Measurements from ENCODE around the gene LINC00632. TPM values are rescaled to one million over a fixed set of nuclear protein-coding genes. Genes with fewer than 3 reads are reported as not detected.
"Not testable (repeated sequence)": the region's sequence is repeated elsewhere in the genome, so short reads cannot be mapped to it uniquely, and the experiment has no call there.

LINC00632 gene
- total RNA-seq, 2 experiments from 2014 or later = 0.41 to 0.43 TPM

DNA sequence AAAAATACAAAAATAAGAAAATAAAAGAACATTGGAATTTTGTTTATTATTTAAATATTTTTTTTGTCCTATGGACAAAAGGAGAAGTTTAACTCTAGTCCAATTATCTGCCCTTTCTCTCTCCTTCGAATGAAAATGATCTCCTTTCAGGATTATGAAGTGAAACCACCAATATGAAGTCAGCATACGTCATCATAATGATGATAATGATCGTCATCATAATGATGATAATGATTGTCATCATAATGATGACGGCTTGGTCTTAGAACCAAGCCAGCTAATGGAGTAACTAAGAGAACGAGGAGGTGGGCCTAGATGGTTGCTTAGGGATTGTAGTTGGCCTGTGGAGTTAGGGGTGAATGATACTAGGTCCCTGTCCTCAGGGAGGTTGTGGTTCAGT is 21.9 kb upstream of the LINC00632 start:
- intact Hi-C loops (cut with micrococcal nuclease) = no loop called here
- H3K27ac Mint-ChIP-seq = no peak overlapping the region
- H3K9me3 Mint-ChIP-seq = no peaks in the 10 kb centered on the region
- ATAC-seq (no peak), DNase-seq (no peak)
- TF ChIP-seq, protein P1, sequence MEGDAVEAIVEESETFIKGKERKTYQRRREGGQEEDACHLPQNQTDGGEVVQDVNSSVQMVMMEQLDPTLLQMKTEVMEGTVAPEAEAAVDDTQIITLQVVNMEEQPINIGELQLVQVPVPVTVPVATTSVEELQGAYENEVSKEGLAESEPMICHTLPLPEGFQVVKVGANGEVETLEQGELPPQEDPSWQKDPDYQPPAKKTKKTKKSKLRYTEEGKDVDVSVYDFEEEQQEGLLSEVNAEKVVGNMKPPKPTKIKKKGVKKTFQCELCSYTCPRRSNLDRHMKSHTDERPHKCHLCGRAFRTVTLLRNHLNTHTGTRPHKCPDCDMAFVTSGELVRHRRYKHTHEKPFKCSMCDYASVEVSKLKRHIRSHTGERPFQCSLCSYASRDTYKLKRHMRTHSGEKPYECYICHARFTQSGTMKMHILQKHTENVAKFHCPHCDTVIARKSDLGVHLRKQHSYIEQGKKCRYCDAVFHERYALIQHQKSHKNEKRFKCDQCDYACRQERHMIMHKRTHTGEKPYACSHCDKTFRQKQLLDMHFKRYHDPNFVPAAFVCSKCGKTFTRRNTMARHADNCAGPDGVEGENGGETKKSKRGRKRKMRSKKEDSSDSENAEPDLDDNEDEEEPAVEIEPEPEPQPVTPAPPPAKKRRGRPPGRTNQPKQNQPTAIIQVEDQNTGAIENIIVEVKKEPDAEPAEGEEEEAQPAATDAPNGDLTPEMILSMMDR (IDR thresholded peaks at IDR 0.05) = no peak
- no peaks in the 10 kb centered on the region for H3K36me3 Mint-ChIP-seq (ENCODE audit: low read depth)
- H3K4me3 Mint-ChIP-seq = no peak overlapping the region
- H3K27me3 Mint-ChIP-seq = no peaks in the 10 kb centered on the region
- ChIA-PET POLR2A (no interaction called here), CTCF (no interaction called here)
- H3K4me1 Mint-ChIP-seq (ENCODE audit: low read depth) = no peaks in the 10 kb centered on the region

DNA sequence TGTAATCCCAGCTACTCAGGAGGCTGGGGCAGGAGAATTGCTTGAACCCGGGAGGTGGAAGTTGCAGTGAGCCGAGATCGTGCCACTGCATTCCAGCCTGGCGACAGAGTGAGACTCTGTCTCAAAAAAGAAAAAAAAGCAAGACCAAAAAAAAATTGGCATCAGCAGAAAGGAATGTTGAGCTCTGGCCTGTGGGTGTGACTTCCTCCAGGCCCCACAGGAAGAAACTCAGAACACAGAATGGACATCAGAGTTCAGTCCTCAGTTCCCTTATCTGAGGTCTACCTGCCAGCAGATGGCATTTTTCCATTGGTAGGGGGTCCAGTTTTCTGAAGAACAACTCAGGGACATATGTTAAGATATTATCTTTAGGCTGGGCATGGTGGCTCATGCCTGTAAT is 18.0 kb upstream of the LINC00632 start:
- H3K4me3 Mint-ChIP-seq; POLR2A ChIA-PET; intact Hi-C loops (cut with micrococcal nuclease); CTCF ChIA-PET; DNase-seq; H3K27ac Mint-ChIP-seq; H3K9me3 Mint-ChIP-seq; ATAC-seq; H3K4me1 Mint-ChIP-seq (ENCODE audit: low read depth); H3K27me3 Mint-ChIP-seq; H3K36me3 Mint-ChIP-seq (ENCODE audit: low read depth): not testable (repeated sequence)

DNA sequence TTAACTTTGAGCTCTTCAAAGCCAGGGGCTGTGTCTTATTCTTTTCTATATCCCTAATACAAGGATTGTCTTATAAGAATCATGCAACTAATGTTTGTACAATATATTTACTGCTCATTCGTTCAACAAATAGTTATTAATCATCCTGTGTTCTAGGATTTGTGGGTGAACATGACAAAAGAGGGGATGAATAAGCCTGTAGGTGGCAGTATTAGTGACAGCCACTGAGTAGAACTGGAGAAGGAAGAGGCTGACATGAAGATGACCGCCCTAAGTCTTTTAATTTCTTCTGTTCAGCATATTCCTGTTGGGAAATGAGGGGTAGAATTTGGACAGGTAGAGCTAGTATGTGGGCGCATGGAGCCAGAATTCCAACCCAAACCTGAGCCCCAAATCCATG is 11.9 kb upstream of the LINC00632 start:
- Mint-ChIP-seq H3K4me3 (no peak overlapping the region), H3K27ac (no peak overlapping the region), H3K36me3 (ENCODE audit: low read depth) (no peaks in the 10 kb centered on the region), H3K4me1 (ENCODE audit: low read depth) (no peaks in the 10 kb centered on the region), H3K27me3 (no peaks in the 10 kb centered on the region), H3K9me3 (no peaks in the 10 kb centered on the region)
- intact Hi-C loops (cut with micrococcal nuclease) = no loop called here
- ATAC-seq (no peak), DNase-seq (no peak)
- TF ChIP-seq, protein P1 (IDR thresholded peaks at IDR 0.05) = no peak
- CTCF ChIA-PET = no interaction called here
- POLR2A ChIA-PET = no interaction called here

DNA sequence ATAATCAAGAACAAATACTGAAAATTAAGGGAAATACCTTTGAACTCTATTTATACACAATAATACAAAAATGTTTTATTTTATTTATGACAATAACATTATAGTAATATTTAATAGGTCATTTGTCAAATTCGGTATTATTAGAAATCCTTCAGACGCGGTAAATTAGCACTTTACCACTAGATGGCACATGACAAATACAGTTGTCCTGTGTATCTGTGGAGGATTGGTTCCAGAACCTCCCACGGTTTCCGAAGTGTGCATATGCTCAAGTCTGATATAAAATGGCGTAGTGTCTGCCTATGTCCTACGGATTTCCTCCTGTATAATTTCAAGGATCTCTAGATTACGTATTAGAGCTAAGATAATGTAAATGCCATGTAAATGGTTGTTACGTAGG is 8.1 kb upstream of the LINC00632 start:
- ATAC-seq (peak; percentile 66), DNase-seq (peak; percentile 12)

DNA sequence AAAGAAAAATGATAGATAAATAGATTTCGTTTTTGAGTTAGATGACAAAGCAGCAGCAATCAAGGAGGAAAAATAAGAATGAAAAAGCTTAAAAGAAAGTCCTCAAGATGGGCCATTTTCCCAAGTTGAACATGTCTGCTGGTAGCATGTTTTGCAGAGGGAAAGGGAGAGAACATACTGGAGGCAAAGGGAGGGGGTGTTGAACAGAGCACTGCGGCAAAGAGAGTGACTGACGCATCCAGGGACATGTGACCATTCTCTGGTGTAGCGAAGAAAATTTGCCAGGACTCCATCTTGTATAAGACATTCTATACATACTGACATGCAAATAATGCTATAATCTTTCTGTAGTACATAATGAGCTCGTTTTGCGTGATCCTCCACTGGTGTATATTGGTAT is 1.2 kb downstream of the LINC00632 start:
- intact Hi-C loops (cut with micrococcal nuclease) = no loop called here

More for the DNA sequence above, 8.1 kb upstream of the LINC00632 start:
- CTCF ChIA-PET = interaction anchor here (0.7 to 1.6 kb wide), 3 partner anchors 8 to 31 kb away, joined by 3 to 6 read pairs (median 3); partner anchors contain the start of gene LINC00632
- TF ChIP-seq, protein P1 (IDR thresholded peaks at IDR 0.05) = peak; percentile 43
- no peaks in the 10 kb centered on the region for H3K4me1 Mint-ChIP-seq (ENCODE audit: low read depth)
- POLR2A ChIA-PET = no interaction called here
- intact Hi-C loops (cut with micrococcal nuclease) = no loop called here
- no peaks in the 10 kb centered on the region for H3K9me3 Mint-ChIP-seq
- no peak overlapping the region for H3K4me3 Mint-ChIP-seq
- H3K36me3 Mint-ChIP-seq (ENCODE audit: low read depth) = no peaks in the 10 kb centered on the region
- H3K27me3 Mint-ChIP-seq = no peaks in the 10 kb centered on the region
- H3K27ac Mint-ChIP-seq = no peak overlapping the region

More for the DNA sequence above, 1.2 kb downstream of the LINC00632 start:
- Mint-ChIP-seq H3K36me3 (ENCODE audit: low read depth) (no peaks in the 10 kb centered on the region), H3K4me3 (no peak overlapping the region), H3K4me1 (ENCODE audit: low read depth) (no peaks in the 10 kb centered on the region), H3K27me3 (no peaks in the 10 kb centered on the region), H3K27ac (no peak overlapping the region), H3K9me3 (no peaks in the 10 kb centered on the region)
- ChIA-PET POLR2A (no interaction called here), CTCF (interaction anchor here (1.9 kb wide), 1 partner anchor 10 kb away, joined by 6 read pairs; no protein-coding TSS in a partner anchor)
- ATAC-seq = no peak
- no peak for DNase-seq
- TF ChIP-seq, protein P1 (IDR thresholded peaks at IDR 0.05) = no peak
